Measurements from ENCODE around the gene MYBBP1A.

The MYBBP1A gene

DNA sequence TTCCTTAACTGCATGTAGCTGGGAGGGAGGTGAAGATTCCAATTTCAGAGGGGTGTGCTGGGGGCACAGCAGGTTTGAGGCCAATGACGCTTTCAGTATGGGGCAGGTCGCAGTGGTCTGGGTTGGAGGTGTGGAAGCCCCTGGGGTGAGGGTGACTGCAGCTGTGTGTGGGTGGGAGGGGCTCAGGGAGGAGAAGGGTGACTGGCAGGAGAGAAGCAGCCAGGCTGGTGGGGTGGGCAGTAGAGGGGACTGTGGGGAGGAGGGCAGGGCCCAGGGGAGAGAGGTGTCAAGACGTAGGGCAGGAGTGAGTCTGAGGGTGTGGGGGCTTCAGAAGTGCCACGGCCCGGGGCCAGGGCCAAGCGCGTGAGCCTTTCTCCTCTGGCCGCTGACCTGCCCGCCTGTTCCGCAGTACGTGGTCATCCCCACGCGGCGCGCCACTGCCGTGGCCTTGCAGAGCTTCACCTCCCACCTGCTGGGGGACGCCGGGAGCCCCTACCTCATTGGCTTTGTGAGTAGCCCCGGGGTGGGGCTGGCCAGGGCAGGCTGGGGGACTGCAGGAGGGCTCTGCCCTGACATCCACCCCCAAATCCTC is 19.4 kb downstream of the MYBBP1A start:
- DNase-seq, result no peak

DNA sequence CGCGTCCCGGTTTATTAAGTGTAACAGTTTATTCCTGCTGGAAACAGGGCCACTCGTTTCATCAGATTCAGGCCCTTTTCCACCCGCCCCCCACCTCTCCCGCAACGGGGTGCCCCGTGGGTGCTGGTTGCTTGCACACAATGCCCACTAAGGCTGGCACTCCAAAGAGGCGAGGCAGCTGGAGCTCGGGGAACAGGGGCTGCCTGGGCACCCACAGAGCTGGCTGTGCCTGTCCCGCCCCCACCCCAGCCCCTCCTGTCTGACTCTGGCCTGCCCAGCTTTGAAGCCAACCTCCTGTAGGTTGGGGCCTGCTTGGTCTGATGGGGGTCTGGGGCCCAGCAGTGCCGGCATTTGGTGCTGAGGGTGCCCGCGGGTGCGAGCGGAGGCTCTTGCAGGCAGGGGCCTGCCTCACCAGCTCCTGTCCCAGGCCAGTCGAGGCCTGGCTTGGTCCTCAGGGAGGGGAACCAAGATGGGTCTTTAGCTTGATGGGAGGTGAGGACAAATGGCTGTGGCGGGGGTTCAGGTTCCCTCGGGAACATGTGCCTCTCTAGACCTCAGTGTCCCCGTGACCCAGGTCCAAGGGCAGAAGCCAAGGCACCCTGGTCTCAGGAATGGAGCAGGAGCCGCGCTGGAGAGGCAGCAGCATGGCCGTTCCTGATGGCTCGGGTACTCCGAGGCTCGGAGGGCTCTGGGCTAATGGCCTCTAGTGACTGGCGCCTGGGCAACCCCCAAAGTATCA is 20.1 kb downstream of the MYBBP1A start:
- DNase-seq, result no peak

DNA sequence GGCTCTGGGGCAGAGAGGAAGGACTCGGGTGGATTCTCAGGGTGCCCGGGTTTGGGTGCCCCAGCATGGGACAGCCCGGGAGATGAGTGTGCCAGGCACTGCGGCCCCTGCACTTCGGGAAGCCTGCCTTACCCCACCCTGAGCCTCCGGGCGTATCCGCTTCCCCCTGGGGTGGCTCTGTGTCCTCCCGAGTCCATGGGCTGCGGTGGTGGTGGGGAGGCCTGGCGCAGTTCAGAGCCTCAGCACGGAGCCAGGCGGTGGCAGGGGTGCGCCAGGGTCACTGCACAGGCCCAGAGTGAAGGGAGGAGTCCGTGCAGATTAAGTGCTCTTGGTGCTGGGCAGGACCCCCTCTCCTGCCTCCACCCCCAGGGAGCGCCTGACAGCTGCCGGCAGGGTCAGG is 20.7 kb downstream of the MYBBP1A start:
- DNase-seq, result no peak

DNA sequence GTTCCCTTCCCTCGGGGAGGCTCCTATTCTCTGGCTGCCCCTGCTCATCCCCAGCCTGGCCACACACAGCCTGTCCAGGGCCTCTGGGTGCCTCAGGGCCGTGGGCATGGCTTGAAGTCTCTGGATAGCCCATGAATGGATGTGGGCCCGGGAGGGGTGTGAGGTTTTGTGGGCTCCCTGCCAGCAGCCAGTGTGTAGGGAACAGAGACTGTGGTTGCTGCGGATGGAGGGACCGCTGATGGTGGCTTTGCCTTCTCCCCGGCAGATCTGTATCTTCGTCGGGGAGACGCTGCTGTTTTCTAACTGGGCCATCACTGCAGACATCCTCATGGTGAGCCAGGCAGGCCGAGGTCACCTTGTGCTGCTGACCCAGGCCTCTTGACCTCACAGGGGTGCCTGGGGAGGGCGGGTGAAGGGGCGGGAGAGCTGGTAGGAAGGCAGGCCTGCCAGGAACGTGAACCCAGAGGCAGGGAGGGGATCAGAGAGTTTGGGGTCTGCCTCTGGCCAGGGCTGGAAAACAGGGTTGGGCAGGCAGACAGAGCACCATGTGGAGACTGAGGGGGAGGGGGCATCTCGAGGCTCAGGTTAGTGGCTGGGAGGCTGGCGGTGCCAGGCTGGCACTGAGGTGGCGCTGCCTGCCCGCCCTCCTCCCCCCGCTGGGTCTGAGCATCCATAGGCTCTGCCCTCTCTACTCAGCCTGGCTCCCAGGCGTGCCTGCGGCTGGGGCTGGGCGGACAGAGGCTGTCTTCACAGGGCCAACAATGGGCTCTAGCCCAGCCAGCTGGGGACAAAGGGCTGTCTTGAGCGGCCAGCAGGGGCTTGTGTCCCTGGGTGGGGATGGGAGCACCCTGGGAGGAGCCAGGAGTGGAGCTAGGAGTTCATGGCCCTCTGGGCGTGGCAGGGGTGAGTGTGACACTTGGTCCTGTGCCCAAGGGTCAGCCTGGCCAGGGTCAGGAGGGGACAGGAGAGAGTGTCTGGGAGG is 21.4 kb downstream of the MYBBP1A start:
- no peak for DNase-seq

DNA sequence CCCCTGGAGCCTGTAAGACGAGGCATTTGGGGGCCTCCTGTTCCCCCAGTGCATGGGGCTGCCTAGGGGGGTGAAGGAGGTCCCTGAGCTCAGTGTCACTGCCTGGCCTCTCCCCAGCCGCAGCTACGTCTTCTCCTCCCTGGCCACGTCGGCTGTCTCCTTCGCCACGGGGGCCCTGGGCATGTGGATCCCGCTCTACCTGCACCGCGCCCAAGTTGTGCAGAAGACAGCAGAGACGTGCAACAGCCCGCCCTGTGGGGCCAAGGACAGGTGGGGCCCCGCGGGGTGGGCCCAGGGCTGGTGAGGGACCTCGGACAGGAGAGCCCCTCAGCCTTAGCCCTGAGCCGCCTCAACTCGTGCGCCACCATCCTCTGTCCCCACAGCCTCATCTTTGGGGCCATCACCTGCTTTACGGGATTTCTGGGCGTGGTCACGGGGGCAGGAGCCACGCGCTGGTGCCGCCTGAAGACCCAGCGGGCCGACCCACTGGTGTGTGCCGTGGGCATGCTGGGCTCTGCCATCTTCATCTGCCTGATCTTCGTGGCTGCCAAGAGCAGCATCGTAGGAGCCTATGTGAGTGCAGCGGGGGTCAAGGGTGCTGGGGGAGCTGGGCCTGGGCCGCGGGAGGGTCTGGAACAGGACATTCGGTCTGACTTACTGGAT is 22.2 kb downstream of the MYBBP1A start:
- no peak for DNase-seq

DNA sequence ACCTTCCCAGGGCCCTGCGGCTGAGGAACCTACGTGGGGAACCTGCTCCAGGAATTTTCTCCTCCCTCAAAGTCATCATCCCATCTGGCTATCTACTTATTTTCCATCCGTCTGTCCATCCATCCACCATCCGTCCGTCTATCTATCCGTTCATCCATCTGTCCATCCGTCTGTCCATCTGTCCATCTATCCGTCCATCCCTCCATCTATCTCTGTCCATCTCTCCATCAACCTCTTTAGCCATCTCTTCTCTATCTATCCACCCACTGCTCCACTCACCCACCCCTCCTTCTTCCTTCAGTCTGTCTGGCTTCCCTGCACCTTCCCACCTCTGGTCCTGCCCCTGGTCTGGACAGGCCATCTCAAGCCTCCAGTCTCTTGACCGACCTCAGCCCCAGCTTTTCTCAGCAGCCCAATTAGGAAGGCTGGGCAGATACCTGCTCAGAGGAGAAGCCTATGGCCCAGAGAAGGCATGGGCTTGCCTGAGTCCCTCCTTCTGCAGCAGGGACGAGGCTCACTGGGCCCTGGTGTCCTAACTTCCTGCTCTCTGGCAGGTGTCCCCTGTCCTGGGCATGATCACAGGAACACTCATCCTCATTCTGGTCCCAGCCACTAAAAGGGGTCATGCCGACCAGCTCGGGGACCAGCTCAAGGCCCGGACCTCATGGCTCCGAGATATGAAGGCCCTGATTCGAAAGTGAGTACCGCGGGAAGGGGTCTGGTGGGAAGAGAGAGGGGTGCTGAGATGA is 23.0 kb downstream of the MYBBP1A start:
- DNase-seq, result no peak

DNA sequence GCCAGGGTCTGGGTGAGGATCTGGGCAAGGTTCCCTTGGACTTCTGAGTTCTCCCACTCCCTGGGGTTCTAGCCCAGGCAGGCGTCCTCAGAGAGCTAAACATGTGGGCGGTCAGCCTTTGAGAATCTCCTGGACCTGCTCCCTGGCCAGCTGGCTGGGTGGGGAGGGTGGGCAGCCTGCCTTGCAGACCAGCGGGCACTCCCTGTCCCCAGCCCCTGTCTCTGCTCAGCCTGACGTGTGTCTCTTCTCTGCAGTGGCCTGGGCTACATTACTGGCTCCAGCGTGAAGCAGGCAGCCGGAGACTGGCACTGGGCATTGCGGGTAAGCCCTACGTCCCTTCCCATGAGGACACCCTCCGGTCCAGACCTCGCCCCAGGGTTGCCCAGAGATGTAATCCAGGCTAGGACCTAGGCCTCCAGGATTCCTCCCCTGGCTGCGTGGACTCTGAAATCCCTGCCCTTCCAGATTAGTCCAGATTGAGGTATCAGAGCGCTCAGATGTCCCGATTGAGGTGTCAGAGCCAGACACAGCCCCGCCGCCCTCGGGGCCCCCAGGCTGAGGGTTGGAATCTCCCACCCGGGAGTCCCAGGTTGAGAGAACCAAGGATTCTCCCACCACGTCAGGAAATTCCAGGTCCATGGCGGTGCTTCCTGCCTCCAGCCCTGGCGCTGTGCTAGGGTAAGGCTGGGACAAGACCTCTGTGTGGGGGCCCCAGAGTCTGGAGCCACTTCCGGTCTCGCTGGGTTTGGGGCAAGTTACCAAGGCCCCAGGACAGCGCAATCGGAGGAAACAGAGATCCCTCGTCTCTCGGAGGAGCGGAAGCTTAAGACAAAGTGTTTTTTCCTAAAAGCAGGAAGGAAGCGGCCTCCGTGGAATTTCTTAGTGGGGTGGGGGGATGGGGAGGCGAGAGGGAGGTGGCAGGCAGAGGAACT is 24.1 kb downstream of the MYBBP1A start:
- no peak for DNase-seq

DNA sequence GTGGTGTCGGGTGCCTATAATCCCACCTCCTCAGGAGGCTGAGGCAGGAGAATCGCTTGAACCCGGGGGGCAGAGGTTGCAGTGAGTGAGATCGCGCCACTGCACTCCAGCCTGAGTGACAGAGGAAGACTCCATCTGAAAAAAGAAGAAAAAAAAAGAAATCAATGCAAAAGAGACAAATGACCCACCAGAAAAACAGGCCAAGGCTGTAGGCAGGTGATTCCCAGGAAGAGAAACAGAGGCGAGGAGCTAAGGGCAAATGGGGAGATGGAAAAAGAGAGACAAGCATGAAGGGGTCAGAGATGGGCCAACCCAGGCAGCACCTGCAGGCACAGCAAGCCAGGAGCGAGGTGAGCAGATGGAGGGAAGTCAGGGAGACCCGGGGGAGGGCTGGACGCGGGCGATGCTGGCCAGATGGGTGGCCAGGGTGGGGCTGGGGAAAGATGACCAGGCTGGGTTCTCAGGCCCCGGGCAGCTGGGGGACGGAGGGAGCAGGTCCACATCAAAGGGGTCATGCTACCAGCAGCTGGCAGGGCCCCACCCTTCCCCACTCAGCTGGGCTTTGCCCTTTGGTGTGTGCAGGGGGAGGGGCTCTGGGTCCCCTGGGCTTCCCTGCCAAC is 25.5 kb downstream of the MYBBP1A start:
- no peak for DNase-seq

DNA sequence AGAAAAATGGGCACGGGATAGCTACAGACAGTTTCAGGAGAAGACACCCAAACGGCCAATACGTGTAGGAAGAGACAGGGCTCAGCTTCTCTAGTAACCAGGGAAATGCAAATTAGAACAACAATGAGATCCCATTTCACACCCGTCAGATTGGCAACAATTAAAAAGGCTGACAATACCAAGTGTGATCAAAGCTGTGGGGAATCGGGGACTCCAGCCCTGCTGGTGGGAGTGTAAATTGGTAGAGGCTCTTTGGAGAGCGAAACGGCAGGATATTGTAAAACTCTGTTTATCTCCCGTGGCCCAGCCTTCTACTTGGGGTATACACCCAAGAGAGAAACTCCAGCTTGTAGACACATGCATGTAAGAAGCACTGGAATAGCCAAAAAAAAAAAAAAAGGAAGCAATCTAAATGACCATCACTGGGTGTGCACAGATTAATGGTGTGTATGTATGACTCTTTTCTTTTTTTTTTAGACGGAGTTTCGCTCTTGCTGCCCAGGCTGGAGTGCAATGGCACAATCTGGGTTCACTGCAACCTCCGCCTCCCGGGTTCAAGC is 27.5 kb downstream of the MYBBP1A start:
- DNase-seq, result no peak

DNA sequence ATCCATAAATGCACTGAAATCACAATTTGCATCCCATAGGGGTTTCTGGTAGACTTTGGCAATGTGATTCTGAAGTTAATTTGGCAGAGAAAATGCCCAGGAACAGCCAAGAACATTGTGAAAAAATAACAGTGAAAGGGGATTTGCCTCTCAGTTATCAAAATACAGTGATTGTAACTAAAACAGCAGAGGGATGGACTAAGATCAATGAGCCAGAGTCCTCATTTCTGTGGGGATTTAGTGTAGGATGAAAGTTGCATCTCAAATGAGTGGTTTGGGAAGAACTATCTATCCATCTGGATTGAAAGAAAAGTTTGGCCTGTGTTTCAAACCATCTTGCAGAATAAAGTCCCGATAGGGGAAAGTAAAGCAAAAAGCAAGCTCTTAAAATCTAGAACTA is 28.1 kb downstream of the MYBBP1A start:
- no peak for DNase-seq

DNA sequence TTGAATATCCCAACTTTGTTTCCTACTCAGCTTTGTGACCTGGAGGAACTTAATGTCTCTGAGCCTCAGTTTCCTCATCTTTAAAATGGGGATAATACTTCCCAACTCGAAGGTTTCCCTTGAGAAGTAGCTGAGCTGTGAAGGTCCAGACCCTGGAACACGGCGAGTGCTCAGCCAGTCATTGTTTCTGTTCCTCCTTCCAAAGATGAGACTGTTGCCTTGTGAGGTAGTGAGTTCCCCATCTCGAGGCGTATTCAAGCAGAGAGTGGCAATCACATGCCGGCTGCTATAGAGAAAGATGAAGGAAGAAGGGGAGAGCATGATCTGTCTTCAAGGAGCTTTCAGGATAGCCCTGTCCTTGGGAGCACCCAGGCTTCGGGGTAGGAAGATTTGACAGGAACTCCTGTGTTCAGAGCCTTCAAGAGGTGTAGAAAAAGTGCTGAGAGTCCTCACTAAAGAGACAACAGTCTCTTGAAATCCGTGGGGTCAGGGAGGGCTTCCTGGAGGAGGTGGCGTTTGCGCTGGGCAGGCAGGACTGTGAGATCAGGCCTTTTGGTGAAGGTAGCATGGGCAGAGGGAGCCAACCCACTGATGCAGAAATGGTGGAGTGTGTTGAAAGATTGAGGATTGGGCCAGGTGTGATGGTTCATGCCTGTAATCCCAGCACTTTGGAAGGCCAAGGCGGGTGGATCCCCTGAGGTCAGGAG is 29.3 kb downstream of the MYBBP1A start:
- no peak for DNase-seq

DNA sequence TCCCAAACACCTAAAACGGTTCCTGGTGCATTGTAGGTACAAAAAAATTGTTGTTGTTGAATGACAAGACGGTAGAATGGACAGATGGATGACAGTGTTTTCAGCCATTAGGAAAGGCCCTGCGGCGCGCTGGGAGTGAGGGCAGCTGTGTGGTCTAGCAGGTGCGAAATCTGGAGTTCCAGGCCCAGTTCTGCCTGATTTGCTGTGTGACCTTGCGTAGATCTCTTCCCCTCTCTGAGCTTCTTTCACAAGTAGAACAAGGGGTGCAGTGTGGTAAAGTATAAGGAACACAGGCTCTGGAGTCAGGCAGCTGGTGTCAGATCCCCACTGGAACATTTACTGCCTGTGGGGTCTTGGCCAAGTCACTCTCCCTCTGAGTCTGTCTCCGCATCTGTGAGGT is 31.2 kb downstream of the MYBBP1A start:
- no peak for DNase-seq

DNA sequence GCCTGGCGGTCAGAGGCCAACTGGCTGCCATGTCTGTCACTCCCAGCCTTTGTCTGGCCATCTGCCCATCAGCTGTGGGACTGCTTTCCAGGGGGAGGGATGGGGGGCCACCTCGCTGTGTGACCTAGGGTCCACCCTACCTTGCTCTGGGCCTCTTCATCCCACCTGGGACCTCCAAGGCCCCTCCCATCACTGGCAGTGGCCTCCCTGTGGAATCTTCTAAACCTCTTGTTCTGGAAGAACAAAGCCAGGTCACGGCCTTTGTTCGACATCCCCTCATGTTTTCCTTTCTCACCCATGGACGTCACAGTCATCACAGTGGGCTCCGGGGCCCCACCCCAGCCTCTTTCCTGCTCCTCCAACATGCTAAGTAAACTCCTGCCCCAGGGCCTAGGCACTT is 32.5 kb downstream of the MYBBP1A start:
- DNase-seq, result no peak

DNA sequence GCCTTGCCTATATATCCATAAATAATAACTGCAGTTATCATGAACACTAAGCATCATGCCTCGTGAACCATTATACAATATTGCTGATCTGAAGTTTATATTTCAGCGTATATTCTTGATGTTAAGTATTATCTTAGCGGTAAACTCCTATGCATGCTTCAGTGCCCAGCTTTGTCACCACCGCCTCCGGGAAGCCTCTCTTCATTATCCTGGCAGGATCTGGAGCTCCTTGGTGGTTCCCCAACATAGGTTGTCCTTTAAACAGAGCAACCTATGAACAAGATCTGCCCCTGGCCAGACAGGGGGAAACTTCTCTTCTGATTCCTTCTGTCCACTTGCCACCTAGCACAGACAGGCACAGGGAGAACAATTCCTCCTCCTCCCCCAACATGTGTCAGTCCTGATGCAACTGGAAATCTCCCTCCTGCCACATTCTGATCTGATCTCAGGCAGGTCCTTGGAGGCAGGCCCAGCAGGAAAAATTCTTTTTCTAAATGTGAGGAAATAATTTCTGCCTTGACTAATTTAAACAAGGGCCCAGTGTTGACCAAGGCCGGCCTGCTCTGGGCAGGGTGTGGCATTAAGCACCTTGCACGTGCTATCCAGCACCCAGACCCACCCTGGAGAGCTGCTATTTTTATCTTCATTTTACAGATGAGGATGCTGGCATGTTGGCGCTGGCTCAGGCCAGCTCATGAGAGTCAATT is 34.1 kb downstream of the MYBBP1A start:
- no peak for DNase-seq

DNA sequence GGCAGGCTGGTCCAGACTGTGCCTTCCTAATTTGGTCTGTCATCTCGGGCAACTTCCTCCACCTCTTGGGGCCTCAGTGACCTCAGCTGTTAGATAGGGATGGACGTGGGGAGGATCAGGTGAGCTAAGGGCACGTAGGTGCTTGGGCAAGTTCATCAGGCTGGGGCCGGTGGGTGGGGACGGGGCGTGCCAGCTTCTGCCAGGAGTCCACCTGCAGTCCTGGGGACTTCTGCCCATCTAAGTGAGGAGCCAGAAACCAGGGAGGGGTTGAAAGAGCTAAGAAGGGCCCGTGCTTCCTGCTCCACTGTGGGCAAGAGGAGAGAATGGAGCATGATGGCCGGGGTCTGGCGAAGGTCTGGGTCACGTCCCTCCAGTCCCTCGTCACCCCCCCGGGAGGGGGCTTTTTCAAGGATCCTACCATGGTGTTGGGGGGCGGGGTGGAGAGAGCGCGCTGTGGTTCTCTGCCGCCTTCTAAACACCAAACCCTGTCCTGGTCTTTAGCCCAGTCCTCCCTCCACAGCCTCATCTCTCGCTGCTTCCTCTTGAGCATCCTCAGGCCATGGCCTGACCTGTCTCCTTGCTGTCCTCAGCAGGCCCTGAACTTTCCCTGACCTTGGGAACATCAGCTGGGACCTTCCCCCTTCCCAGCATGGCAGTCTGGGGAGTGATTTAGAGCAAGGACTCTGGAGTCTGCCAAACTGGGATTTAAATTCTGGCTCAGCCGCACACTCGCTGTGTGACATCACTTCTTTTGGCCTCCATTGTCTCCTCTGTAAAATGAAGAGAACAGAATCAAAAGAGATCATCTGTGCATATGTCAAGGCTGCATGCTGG is 34.9 kb downstream of the MYBBP1A start:
- no peak for DNase-seq

DNA sequence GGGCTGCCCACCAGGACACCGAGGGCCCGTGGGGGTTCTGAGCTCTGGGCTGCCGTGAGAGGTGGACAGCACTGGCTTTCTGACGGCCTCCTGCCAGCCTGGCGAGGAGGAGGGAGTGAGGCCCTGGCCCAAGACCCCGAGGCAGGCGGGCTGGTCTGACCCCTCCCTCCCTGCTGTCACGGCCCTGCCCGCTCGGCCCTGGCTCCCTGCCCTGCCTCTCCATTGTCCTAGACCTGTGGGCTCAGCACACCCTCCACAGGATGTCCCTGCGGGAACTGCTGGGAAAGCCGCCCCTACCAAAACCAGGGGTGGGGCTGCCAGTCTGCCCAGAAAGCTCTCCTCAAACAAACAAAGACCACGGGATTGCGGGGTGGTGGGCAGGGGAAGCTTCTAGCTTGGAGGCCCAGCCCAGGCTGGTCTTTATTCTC is 35.8 kb downstream of the MYBBP1A start:
- DNase-seq, result no peak

DNA sequence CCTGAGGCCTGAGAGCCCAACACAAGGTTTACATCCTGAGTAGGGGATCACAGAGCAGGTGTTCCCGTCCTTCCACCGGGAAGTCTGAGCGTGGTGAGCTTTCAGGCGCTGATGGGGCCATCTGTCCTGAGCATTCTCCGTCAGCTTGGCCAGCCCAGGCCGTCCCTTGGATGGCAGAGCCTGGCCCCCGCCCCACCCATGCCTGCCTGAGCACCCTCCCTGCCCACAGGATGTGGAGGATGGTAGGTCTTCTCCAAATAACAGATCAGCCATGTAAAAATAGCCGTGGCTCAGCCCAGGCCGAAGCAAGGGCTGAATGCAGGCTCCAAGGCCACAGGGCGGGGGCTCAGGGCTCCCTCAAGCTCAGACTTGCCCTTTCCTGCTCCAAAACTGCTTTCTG is 36.3 kb downstream of the MYBBP1A start:
- DNase-seq, result no peak

DNA sequence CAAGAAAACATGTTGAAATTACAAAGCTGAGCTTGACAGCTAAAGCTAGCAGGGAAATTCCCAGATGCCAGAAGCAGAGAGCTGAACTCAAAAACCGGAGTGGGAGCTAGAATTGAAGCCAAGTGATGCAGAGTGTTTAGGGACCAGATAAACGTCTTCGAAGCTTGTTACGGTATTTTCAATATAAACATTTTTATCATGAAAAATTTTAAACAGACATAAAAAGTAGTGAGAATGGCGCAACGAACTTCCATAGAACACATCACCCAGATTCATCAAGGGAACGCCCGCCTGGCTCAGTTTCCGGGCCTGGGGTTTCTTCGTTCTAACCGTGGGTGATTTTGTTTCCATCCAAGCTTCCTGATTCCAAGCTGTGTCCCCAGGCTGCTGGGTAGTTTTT is 38.4 kb downstream of the MYBBP1A start:
- no peak for DNase-seq
